ENCODE measurements around the gene DPH7.
A peak's percentile ranks its signal among the peaks of the same experiment; 100 is the strongest.

Gene DPH7

DNA sequence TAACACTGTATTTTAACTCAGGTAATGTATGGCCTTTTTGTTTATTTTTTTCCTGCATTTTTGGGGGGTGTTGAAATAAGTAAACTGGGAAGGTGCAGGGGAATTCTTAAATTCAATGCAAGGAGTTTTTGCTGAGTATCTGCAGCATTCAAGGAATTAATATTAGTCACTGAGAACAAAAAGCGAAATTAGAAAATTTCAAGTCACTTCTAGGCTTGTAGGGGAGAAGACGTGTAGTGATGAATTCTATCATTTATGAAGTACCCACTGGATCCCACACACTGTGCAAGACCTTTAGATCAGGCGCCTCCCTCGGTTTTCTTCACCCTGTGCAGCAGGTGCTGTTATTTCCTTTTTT lies 41.3 kb upstream of the DPH7 start:
- no peak for TF ChIP-seq CTCF (IDR thresholded peaks at IDR 0.05)
- Histone ChIP-seq H3K9me3 (no peaks in the 10 kb centered on the region), H3K4me1 (ENCODE audit: control insufficient read depth in 1 of 2, insufficient read depth in 1 of 2, low read depth in 1 of 2, low read length in 1 of 2) (peaks cover 29 to 33% of the 10 kb centered on the region in 2 experiments)

DNA sequence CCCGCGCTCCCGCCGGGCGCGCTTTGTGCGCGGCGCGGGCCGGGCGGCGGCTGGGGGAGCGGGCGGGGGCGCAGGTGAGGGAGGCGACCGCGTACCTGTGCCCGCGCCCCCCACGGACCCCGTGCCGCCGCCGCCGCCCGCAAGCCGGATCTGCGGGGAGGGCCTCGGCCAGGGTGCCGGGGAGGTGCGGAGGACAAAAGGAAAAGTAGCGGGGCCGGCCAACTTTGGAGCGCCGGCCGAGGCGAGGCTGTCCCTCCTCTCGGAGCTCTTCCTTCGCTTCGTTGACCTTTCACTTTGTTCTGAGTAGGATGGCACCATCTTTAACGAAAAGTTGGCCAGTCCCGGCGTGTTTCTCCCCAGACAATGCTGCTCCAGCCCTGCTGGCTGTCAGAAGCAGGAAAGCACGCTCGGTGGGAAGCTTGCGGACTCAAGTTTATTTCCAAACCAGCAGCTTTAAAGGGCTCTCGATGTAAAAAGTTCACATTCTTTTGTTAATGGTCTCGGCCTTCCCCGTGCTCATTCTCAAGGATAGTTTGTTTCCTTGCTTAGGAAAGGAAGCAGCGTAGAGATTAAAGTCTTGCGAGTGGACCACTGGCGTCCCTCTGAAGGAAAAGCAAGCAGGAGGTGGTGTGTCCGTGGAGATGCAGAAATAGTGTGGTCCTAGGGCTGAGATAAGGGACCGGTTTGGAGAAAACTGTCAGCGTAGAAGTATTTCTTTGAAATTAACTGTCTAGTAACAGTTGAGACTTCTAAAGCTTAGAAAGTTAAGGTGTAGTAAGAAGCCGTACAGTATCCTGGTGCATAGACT lies 40.7 kb upstream of the DPH7 start:
- Histone ChIP-seq H3K27me3 (no peaks in the 10 kb centered on the region), H3K9me3 (no peaks in the 10 kb centered on the region), H3K4me1 (ENCODE audit: control insufficient read depth in 1 of 2, insufficient read depth in 1 of 2, low read depth in 1 of 2, low read length in 1 of 2) (peaks cover 26 to 29% of the 10 kb centered on the region in 2 experiments), H3K36me3 (peaks cover 25% of the 10 kb centered on the region), H3K4me3 (ENCODE audit: low read depth in 1 of 2, low read length in 1 of 2) (peak overlapping the region; percentile 66 to 79), H3K27ac (peak overlapping the region; percentile 84)
- TF ChIP-seq CTCF (IDR thresholded peaks at IDR 0.05) = no peak

More for the DNA sequence above, 41.3 kb upstream of the DPH7 start:
- Histone ChIP-seq H3K4me3 (ENCODE audit: low read depth in 1 of 2, low read length in 1 of 2) (peak overlapping the region; percentile 66 to 79), H3K27me3 (no peaks in the 10 kb centered on the region), H3K36me3 (peaks cover 19% of the 10 kb centered on the region), H3K27ac (peak overlapping the region; percentile 84)

GRCh38 chr9:137618105-137619067 lies 39.7 kb upstream of the DPH7 start, which contains the start of gene EHMT1:
EHMT1 (plus strand) TSS chr9:137619005; CDS start chr9:137619029, 24 bp downstream.
- no peaks in the 10 kb centered on the region for H3K9me3 ChIP-seq
- H3K4me1 ChIP-seq (ENCODE audit: control insufficient read depth in 1 of 2, insufficient read depth in 1 of 2, low read depth in 1 of 2, low read length in 1 of 2) = peaks cover 26 to 29% of the 10 kb centered on the region in 2 experiments
- H3K4me3 ChIP-seq (ENCODE audit: low read depth in 1 of 2, low read length in 1 of 2) = peak within 1 kb of the TSS; percentile 94 to 95
- peak within 1 kb of the TSS; percentile 84 for H3K27ac ChIP-seq
- peak; percentile 38 for TF ChIP-seq CTCF (IDR thresholded peaks at IDR 0.05)
- peaks cover 36% of the 10 kb centered on the region for H3K36me3 ChIP-seq
- H3K27me3 ChIP-seq = no peaks in the 10 kb centered on the region

DNA sequence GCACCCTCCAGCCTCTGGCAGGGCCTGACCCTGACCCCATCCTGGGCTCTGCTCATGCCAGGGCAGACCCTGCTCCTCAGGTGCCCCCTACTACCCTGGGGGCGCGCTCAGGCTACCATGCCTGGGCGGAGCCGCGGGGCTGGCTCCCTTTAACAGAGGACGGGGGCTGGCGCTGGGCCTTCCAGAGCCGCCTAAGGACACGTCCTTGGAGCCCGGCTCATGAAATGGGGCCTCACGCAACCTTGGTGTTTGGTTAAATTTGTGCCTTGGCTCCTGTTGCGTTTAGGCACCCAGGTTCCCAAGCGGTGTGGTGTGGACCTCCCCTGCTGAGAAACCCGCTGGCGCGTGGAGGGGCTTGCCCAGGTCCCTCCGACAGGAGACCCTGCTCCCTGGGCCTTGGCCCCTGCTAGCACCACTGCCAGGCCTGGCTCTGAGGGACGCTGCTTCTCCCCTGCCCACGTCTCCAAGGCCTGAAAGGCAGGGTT lies 36.7 kb upstream of the DPH7 start:
- Histone ChIP-seq H3K9me3 (no peaks in the 10 kb centered on the region), H3K36me3 (peaks cover 46% of the 10 kb centered on the region), H3K27me3 (no peaks in the 10 kb centered on the region), H3K4me3 (ENCODE audit: low read depth in 1 of 2, low read length in 1 of 2) (no peak overlapping the region), H3K27ac (peak overlapping the region; percentile 9), H3K4me1 (ENCODE audit: control insufficient read depth in 1 of 2, insufficient read depth in 1 of 2, low read depth in 1 of 2, low read length in 1 of 2) (peaks cover 39 to 40% of the 10 kb centered on the region in 2 experiments)
- no peak for TF ChIP-seq CTCF (IDR thresholded peaks at IDR 0.05)

DNA sequence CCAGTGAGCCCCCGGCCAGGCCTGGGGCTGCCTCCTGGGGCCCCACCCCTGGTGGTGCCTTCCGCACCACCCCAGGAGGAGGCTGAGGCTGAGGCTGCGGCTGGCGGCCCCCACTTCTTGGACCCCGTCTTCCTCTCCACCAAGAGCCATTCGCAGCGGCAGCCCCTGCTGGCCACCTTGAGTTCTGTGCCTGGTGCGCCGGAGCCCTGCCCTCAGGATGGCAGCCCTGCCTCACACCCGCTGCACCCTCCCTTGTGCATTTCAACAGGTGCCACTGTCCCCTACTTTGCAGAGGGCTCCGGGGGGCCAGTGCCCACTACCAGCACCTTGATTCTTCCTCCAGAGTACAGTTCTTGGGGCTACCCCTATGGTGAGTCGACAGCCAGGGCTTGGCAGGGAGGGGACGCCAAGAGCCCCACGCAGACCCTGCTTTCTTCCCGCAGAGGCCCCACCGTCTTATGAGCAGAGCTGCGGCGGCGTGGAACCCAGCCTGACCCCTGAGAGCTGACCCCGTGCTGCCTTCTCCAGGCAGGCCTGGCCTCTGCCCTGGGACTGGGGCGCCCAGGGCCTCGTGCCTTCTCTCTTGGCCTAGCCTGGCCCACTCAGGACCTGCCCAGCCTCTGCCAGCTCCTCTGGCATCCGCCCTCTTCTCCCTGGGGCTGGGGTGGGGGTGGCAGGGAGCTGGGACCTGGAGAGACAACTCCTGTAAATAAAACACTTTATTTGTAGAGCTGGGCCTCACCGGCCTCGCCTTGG lies 36.1 kb upstream of the DPH7 start:
- H3K4me3 ChIP-seq (ENCODE audit: low read depth in 1 of 2, low read length in 1 of 2) = no peak overlapping the region
- TF ChIP-seq CTCF (IDR thresholded peaks at IDR 0.05) = no peak
- peaks cover 49% of the 10 kb centered on the region for H3K36me3 ChIP-seq
- no peaks in the 10 kb centered on the region for H3K9me3 ChIP-seq
- peaks cover 34 to 37% of the 10 kb centered on the region in 2 experiments for H3K4me1 ChIP-seq (ENCODE audit: control insufficient read depth in 1 of 2, insufficient read depth in 1 of 2, low read depth in 1 of 2, low read length in 1 of 2)
- no peaks in the 10 kb centered on the region for H3K27me3 ChIP-seq
- peak overlapping the region; percentile 8 for H3K27ac ChIP-seq

All from neutrophil (primary cell).